ENCODE data around the gene ZNF610. TPM values are rescaled to one million over a fixed set of nuclear protein-coding genes. Genes with fewer than 3 reads are reported as not detected.

ZNF610 gene
- total and polyA plus RNA-seq, 2 of the 13 experiments (the other 11 are each of a cell fraction or from before 2014, with no cell fraction given): 0.32 to 0.69 TPM

DNA sequence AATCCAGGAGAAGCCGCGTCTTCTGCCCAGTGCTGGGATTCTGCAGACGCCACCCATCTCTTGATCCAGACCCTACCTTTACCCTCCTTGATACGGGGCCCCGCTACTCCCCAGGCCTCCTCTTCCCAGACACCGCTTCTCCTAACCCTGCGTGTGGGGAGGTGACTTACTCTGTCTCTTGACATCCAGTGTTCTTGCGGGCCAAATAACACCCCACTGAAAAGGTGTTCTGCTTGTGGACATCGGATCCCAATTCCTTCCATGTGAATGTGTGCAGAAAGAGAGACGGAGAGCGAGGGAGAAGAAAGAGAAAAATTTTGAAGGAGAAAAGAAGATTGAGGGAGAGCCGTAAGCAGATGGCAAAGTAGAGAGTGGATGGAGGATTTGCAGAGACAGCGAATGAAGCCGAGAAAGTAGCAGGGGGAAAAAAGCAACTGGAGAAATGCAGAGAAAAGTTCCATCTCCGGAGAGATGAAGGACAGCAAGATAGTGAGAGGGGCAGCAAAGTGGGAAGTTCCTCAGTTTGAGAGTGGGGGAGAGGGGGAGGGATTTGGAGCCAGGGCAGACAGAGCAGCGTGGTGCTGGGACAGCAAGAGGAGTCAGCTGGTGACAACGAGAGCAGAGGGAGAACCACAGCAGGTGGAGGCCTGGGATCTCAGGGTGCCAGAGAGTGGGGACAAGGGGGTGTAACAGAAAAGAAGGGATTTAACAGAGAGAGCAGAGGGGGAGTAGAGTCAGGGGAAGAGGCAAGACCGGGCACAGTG is 38.3 kb upstream of the ZNF610 start (continued):
- TF ChIP-seq RXRB (CRISPR knock-in tag; IDR thresholded peaks at IDR 0.05; ENCODE audit: borderline replicate concordance) (no peak), KDM4B (CRISPR knock-in tag; IDR thresholded peaks at IDR 0.05) (no peak), ZFP1 (CRISPR knock-in tag; IDR thresholded peaks at IDR 0.05) (no peak), ZNF556 (CRISPR knock-in tag; IDR thresholded peaks at IDR 0.05; ENCODE audit: borderline replicate concordance) (0 out of 2 replicates have a peak, but pooled peaks have one; percentile 33), ZUFSP (CRISPR knock-in tag; IDR thresholded peaks at IDR 0.05; ENCODE audit: borderline replicate concordance) (no peak), HOXA7 (CRISPR knock-in tag; IDR thresholded peaks at IDR 0.05) (no peak), ZNF251 (CRISPR knock-in tag; IDR thresholded peaks at IDR 0.05) (no peak), RAD51 (IDR thresholded peaks at IDR 0.05; ENCODE audit: borderline replicate concordance) (no peak), ESRRA (CRISPR knock-in tag; IDR thresholded peaks at IDR 0.05; ENCODE audit: low read depth) (no peak), MXD4 (CRISPR knock-in tag; IDR thresholded peaks at IDR 0.05) (no peak), CBFB (CRISPR knock-in tag; IDR thresholded peaks at IDR 0.05) (no peak), ZNF260 (CRISPR knock-in tag; IDR thresholded peaks at IDR 0.05; ENCODE audit: borderline replicate concordance, low read depth) (no peak), CC2D1A (CRISPR knock-in tag; IDR thresholded peaks at IDR 0.05) (no peak), ZNF788 (CRISPR knock-in tag; IDR thresholded peaks at IDR 0.05; ENCODE audit: borderline replicate concordance) (no peak), MTA3 (CRISPR knock-in tag; IDR thresholded peaks at IDR 0.05) (no peak), HOXA5 (CRISPR knock-in tag; IDR thresholded peaks at IDR 0.05) (no peak)
- TF ChIP-seq, protein P1, sequence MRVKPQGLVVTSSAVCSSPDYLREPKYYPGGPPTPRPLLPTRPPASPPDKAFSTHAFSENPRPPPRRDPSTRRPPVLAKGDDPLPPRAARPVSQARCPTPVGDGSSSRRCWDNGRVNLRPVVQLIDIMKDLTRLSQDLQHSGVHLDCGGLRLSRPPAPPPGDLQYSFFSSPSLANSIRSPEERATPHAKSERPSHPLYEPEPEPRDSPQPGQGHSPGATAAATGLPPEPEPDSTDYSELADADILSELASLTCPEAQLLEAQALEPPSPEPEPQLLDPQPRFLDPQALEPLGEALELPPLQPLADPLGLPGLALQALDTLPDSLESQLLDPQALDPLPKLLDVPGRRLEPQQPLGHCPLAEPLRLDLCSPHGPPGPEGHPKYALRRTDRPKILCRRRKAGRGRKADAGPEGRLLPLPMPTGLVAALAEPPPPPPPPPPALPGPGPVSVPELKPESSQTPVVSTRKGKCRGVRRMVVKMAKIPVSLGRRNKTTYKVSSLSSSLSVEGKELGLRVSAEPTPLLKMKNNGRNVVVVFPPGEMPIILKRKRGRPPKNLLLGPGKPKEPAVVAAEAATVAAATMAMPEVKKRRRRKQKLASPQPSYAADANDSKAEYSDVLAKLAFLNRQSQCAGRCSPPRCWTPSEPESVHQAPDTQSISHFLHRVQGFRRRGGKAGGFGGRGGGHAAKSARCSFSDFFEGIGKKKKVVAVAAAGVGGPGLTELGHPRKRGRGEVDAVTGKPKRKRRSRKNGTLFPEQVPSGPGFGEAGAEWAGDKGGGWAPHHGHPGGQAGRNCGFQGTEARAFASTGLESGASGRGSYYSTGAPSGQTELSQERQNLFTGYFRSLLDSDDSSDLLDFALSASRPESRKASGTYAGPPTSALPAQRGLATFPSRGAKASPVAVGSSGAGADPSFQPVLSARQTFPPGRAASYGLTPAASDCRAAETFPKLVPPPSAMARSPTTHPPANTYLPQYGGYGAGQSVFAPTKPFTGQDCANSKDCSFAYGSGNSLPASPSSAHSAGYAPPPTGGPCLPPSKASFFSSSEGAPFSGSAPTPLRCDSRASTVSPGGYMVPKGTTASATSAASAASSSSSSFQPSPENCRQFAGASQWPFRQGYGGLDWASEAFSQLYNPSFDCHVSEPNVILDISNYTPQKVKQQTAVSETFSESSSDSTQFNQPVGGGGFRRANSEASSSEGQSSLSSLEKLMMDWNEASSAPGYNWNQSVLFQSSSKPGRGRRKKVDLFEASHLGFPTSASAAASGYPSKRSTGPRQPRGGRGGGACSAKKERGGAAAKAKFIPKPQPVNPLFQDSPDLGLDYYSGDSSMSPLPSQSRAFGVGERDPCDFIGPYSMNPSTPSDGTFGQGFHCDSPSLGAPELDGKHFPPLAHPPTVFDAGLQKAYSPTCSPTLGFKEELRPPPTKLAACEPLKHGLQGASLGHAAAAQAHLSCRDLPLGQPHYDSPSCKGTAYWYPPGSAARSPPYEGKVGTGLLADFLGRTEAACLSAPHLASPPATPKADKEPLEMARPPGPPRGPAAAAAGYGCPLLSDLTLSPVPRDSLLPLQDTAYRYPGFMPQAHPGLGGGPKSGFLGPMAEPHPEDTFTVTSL (CRISPR knock-in tag; IDR thresholded peaks at IDR 0.05; ENCODE audit: borderline replicate concordance): no peak
- TF ChIP-seq, protein P2, sequence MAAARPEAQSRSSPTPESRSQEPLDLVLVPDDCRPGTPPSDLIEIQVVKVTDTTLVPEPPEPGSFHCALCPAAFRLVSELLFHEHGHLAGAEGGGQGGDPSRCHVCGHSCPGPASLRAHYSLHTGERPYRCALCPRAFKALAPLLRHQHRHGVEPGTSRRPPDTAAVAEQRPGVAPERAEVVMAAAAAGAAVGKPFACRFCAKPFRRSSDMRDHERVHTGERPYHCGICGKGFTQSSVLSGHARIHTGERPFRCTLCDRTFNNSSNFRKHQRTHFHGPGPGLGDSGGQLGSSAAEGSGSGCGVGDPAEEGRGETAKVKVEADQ (CRISPR knock-in tag; IDR thresholded peaks at IDR 0.05; ENCODE audit: borderline replicate concordance): no peak
- TF ChIP-seq, protein P3, sequence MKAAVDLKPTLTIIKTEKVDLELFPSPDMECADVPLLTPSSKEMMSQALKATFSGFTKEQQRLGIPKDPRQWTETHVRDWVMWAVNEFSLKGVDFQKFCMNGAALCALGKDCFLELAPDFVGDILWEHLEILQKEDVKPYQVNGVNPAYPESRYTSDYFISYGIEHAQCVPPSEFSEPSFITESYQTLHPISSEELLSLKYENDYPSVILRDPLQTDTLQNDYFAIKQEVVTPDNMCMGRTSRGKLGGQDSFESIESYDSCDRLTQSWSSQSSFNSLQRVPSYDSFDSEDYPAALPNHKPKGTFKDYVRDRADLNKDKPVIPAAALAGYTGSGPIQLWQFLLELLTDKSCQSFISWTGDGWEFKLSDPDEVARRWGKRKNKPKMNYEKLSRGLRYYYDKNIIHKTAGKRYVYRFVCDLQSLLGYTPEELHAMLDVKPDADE (CRISPR knock-in tag; IDR thresholded peaks at IDR 0.05): no peak

Measured in HepG2 (cell line).